ENCODE data around the gene LRRTM1.

DNA sequence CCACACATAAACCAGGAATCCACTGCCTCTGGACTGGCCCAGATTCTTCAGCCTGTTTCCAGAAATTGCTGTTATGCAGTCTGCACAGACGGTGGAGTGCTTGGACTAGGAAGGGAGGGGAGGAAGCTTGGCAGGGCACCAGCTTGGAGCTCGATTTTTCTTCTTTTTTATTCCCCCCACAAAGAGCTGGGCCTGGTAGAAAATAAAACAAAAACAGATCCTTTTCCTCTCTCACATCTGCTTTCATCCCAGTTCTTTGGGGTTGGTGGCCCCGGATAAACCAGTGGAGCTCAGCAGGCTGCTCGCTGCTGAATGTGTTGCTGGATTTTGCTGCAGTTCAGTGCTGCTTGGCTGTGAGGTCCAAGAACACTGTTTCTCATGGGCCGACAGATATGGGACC is 16.0 kb downstream of the LRRTM1 start:
- TF ChIP-seq, protein P1, sequence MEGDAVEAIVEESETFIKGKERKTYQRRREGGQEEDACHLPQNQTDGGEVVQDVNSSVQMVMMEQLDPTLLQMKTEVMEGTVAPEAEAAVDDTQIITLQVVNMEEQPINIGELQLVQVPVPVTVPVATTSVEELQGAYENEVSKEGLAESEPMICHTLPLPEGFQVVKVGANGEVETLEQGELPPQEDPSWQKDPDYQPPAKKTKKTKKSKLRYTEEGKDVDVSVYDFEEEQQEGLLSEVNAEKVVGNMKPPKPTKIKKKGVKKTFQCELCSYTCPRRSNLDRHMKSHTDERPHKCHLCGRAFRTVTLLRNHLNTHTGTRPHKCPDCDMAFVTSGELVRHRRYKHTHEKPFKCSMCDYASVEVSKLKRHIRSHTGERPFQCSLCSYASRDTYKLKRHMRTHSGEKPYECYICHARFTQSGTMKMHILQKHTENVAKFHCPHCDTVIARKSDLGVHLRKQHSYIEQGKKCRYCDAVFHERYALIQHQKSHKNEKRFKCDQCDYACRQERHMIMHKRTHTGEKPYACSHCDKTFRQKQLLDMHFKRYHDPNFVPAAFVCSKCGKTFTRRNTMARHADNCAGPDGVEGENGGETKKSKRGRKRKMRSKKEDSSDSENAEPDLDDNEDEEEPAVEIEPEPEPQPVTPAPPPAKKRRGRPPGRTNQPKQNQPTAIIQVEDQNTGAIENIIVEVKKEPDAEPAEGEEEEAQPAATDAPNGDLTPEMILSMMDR (IDR thresholded peaks at IDR 0.05), result no peak
- TF ChIP-seq CEBPB (IDR thresholded peaks at IDR 0.05) (no peak), SMC3 (IDR thresholded peaks at IDR 0.05) (no peak), BHLHE40 (IDR thresholded peaks at IDR 0.05; ENCODE audit: low read depth, low read length) (no peak), RAD21 (conservative IDR thresholded peaks at IDR 0.05 in 1 of 2, IDR thresholded peaks at IDR 0.05 in 1 of 2) (no peak), RFX5 (IDR thresholded peaks at IDR 0.05) (no peak), CBX2 (IDR thresholded peaks at IDR 0.05; ENCODE audit: borderline replicate concordance, low read depth) (no peak), JUN (IDR thresholded peaks at IDR 0.05) (no peak)
- TF ChIP-seq, protein P2, sequence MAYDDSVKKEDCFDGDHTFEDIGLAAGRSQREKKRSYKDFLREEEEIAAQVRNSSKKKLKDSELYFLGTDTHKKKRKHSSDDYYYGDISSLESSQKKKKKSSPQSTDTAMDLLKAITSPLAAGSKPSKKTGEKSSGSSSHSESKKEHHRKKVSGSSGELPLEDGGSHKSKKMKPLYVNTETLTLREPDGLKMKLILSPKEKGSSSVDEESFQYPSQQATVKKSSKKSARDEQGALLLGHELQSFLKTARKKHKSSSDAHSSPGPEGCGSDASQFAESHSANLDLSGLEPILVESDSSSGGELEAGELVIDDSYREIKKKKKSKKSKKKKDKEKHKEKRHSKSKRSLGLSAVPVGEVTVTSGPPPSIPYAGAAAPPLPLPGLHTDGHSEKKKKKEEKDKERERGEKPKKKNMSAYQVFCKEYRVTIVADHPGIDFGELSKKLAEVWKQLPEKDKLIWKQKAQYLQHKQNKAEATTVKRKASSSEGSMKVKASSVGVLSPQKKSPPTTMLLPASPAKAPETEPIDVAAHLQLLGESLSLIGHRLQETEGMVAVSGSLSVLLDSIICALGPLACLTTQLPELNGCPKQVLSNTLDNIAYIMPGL (CRISPR knock-in tag; IDR thresholded peaks at IDR 0.05; ENCODE audit: borderline replicate concordance), result no peak
